ENCODE data around the gene HNRNPD. TPM values are rescaled to one million over a fixed set of nuclear protein-coding genes. Genes with fewer than 3 reads are reported as not detected.

Gene HNRNPD
- total and polyA plus RNA-seq, 2 experiments from 2014 or later: 175 to 348 TPM

DNA sequence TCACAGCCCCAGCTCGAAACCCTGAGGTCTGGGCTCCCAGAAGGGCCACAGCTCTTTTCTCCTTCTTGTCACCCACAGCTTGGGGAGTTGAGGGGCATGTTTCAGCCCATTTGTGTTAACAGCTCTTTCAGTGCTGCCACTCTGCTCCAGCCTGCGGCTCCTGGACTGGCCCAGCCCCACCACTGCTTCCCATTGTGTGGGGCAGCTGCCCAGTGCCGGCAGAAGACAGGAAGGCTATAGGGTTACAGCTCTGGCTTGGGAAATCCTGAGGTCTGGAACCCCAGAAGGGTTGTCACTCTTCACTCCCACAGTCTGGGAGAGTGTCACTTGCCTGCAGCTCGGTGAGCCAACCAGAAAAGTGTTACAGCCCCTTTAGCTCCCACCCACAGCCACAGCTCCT lies 7.0 kb upstream of the HNRNPD start:
- peak overlapping the region; percentile 73 for H3K27ac ChIP-seq
- H3K27me3 ChIP-seq: no peaks in the 10 kb centered on the region
- peaks cover 12% of the 10 kb centered on the region for H3K4me1 ChIP-seq (ENCODE audit: low read depth)
- no peak for DNase-seq (ENCODE audit: low read depth in 1 of 2, low spot score in 1 of 2)
- H3K4me3 ChIP-seq: no peak overlapping the region
- no peak for TF ChIP-seq CTCF (IDR thresholded peaks at IDR 0.05; ENCODE audit: low read depth, low read length)
- no peaks in the 10 kb centered on the region for H3K36me3 ChIP-seq
- no peaks in the 10 kb centered on the region for H3K9me3 ChIP-seq (ENCODE audit: low read depth)

GRCh38 chr4:82380344-82380743 lies 6.6 kb upstream of the HNRNPD start:
- TF ChIP-seq CTCF (IDR thresholded peaks at IDR 0.05; ENCODE audit: low read depth, low read length): no peak
- no peaks in the 10 kb centered on the region for H3K9me3 ChIP-seq (ENCODE audit: low read depth)
- no peak overlapping the region for H3K4me3 ChIP-seq
- peaks cover 17% of the 10 kb centered on the region for H3K4me1 ChIP-seq (ENCODE audit: low read depth)
- no peaks in the 10 kb centered on the region for H3K27me3 ChIP-seq
- H3K36me3 ChIP-seq: no peaks in the 10 kb centered on the region
- no peak overlapping the region for H3K27ac ChIP-seq
- no peak for DNase-seq (ENCODE audit: low read depth in 1 of 2, low spot score in 1 of 2)

GRCh38 chr4:82376109-82376508 lies 2.3 kb upstream of the HNRNPD start:
- Histone ChIP-seq H3K4me1 (ENCODE audit: low read depth) (peaks cover 7% of the 10 kb centered on the region), H3K9me3 (ENCODE audit: low read depth) (no peaks in the 10 kb centered on the region), H3K27ac (no peak overlapping the region), H3K27me3 (no peaks in the 10 kb centered on the region), H3K4me3 (no peak overlapping the region), H3K36me3 (no peaks in the 10 kb centered on the region)
- no peak for DNase-seq (ENCODE audit: low read depth in 1 of 2, low spot score in 1 of 2)
- no peak for TF ChIP-seq CTCF (IDR thresholded peaks at IDR 0.05; ENCODE audit: low read depth, low read length)

DNA sequence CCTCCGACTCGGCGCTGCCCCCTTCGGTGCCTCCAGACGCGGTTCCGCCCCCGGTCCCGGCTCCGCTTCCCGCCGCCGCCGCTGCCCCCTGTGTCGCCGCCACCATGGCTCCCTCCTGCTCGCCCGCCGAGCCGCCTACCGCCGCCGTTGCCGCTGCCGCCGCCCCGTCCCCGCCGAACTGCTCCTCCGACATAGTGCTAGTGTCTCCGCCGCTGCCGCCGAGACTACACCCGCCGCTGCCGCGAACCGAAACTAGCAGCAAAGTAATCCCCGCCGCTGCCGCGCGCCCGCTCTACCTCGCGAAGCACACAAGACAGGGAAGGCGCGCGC lies 340 bp downstream of the HNRNPD start:
- no peak for TF ChIP-seq CTCF (IDR thresholded peaks at IDR 0.05; ENCODE audit: low read depth, low read length)
- Histone ChIP-seq H3K4me1 (ENCODE audit: low read depth) (peaks cover 33% of the 10 kb centered on the region), H3K4me3 (peak overlapping the region; percentile 83)

DNA sequence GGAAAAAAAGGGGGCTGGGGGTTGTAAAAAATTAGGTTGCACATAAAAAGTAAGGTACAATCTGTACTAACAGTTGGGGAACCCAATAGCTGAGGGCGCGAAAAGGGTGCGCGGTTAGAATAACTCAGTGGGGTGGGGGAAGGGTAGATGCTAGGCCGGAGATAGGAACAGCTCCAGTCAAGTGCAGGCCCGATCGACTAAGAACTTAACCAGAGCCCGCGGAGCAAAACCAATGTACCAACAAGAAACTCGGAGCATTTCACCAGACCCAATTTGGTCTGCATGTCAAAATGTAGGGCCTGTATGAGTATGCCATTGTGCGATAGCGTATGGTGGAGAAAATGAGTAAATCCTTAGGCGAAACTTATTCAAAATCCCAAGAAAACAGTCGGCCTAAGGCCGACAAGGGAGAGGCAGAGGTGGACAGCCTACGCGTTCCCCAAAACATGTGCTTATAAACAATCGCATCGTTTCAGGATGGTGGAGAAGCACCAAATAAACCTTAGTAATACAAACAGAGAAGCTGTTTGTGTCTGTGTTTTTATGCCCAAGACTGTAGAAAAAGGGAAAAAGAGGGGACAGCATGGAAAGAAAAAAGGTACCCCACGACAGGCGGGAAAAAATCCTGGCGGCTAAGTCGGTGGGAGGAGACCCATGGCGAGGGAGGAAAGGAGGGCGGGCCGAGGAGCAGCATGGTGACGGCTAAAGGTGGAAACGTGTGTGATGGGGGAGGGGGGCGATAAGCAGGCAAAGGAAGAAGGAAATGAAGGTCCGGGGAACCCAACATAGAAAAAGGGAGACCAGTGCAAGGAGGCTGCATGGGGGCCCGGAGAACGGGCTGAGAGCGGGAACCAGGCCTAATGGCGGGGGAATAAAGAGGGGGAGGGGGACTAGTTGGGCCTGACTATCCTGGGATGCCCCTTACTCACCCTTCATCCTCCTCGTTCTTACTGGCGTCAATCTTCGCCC lies 990 bp downstream of the HNRNPD start:
- H3K9me3 ChIP-seq (ENCODE audit: low read depth): no peaks in the 10 kb centered on the region
- H3K4me3 ChIP-seq: peak overlapping the region; percentile 83
- H3K27me3 ChIP-seq: no peaks in the 10 kb centered on the region
- peak; percentile 77 to 78 for DNase-seq (ENCODE audit: low read depth in 1 of 2, low spot score in 1 of 2)
- no peak for TF ChIP-seq CTCF (IDR thresholded peaks at IDR 0.05; ENCODE audit: low read depth, low read length)
- peaks cover 4% of the 10 kb centered on the region for H3K36me3 ChIP-seq
- H3K27ac ChIP-seq: peak overlapping the region; percentile 100
- peaks cover 40% of the 10 kb centered on the region for H3K4me1 ChIP-seq (ENCODE audit: low read depth)

More for the DNA sequence above, 340 bp downstream of the HNRNPD start:
- H3K27me3 ChIP-seq: no peaks in the 10 kb centered on the region
- peak overlapping the region; percentile 100 for H3K27ac ChIP-seq
- no peaks in the 10 kb centered on the region for H3K9me3 ChIP-seq (ENCODE audit: low read depth)
- no peaks in the 10 kb centered on the region for H3K36me3 ChIP-seq
- no peak for DNase-seq (ENCODE audit: low read depth in 1 of 2, low spot score in 1 of 2)
